Glutamatergic neuron (in vitro differentiated cells): ENCODE results near the gene CALB2. TPM values are rescaled to one million over a fixed set of nuclear protein-coding genes. Genes with fewer than 3 reads are reported as not detected.

Source experiments
- DNase-seq: peaks from one replicate; pipeline ENCODE4 v3.0.0; 2022
- H3K27ac Mint-ChIP-seq: one replicate; pipeline ENCODE4 v1.8.0; 2020; ENCODE audit warnings: mild to moderate bottlenecking, mixed read lengths, inconsistent platforms; ENCODE audit not compliant: unreplicated experiment
- H3K27me3 Mint-ChIP-seq: one replicate; pipeline ENCODE4 v1.8.0; 2020; ENCODE audit warnings: mild to moderate bottlenecking, moderate library complexity, mixed read lengths, inconsistent platforms; ENCODE audit not compliant: unreplicated experiment
- H3K36me3 Mint-ChIP-seq: one replicate; pipeline ENCODE4 v1.8.0; 2020; ENCODE audit warnings: mild to moderate bottlenecking, mixed read lengths, inconsistent platforms; ENCODE audit not compliant: unreplicated experiment
- H3K4me1 Mint-ChIP-seq: one replicate; pipeline ENCODE4 v1.8.0; 2020; ENCODE audit warnings: mild to moderate bottlenecking, low read depth, mixed read lengths, inconsistent platforms; ENCODE audit not compliant: unreplicated experiment
- H3K4me3 Mint-ChIP-seq: one replicate; pipeline ENCODE4 v1.8.0; 2020; ENCODE audit warnings: mild to moderate bottlenecking, mixed read lengths, inconsistent platforms; ENCODE audit not compliant: unreplicated experiment
- H3K9me3 Mint-ChIP-seq: one replicate; pipeline ENCODE4 v1.8.0; 2020; ENCODE audit warnings: mild to moderate bottlenecking, moderate library complexity, mixed read lengths, inconsistent platforms; ENCODE audit not compliant: unreplicated experiment
- CTCF ChIP-seq: fragments of 200-600 bp; sonication (generic); IDR thresholded peaks from one replicate; pipeline ENCODE4 v1.5.0; 2021; ENCODE audit not compliant: partially characterized antibody, unreplicated experiment
- total RNA-seq: library from RNA; stranded (reverse); fragmentation: NEBNext Ultra II Directional; extraction: Animal tissue kit (Norgen Biotek cat#: 25700); gene quantifications from one replicate; pipeline ENCODE4 v1.2.1, GENCODE V29; 2021; ENCODE audit not compliant: unreplicated experiment

CALB2 gene
- total RNA-seq, 1 donor from 2014 or later = 0.39 TPM

- Mint-ChIP-seq H3K4me3 (no peak overlapping the region), H3K36me3 (no peaks in the 10 kb centered on the region), H3K27me3 (peaks cover 4% of the 10 kb centered on the region), H3K27ac (no peak overlapping the region), H3K4me1 (no peaks in the 10 kb centered on the region), H3K9me3 (peaks cover 7% of the 10 kb centered on the region)
- no peak for TF ChIP-seq CTCF
- no peak for DNase-seq
Measured at GRCh38 chr16:71431991-71432390, 73.5 kb downstream of the CALB2 start.

- Mint-ChIP-seq H3K36me3 (no peaks in the 10 kb centered on the region), H3K9me3 (peaks cover 5% of the 10 kb centered on the region), H3K27ac (no peak overlapping the region), H3K27me3 (peaks cover 2% of the 10 kb centered on the region), H3K4me3 (no peak overlapping the region), H3K4me1 (no peaks in the 10 kb centered on the region)
- DNase-seq = no peak
- no peak for TF ChIP-seq CTCF
Measured at GRCh38 chr16:71432906-71433305, 74.4 kb downstream of the CALB2 start.

- no peak for TF ChIP-seq CTCF
- Mint-ChIP-seq H3K4me1 (no peaks in the 10 kb centered on the region), H3K9me3 (peaks cover 9% of the 10 kb centered on the region), H3K36me3 (no peaks in the 10 kb centered on the region), H3K4me3 (no peak overlapping the region), H3K27me3 (peaks cover 8% of the 10 kb centered on the region), H3K27ac (no peak overlapping the region)
- no peak for DNase-seq
Measured at GRCh38 chr16:71436473-71436872, 78.0 kb downstream of the CALB2 start.

- Mint-ChIP-seq H3K9me3 (peaks cover 11% of the 10 kb centered on the region), H3K4me1 (no peaks in the 10 kb centered on the region), H3K27ac (no peak overlapping the region), H3K4me3 (no peak overlapping the region), H3K36me3 (peaks cover 7% of the 10 kb centered on the region), H3K27me3 (peaks cover 12% of the 10 kb centered on the region)
- TF ChIP-seq CTCF = no peak
- no peak for DNase-seq
Measured at GRCh38 chr16:71439523-71439922, 81.0 kb downstream of the CALB2 start.

Other genes with a start within 250 kb of the CALB2 start
- 7.0 TPM for gene HYDIN, start 128.0 kb upstream of the CALB2 start, total RNA-seq
- 14.7 TPM for gene CMTR2, start 69.3 kb upstream of the CALB2 start, total RNA-seq
- gene TLE7, start 83.3 kb downstream of the CALB2 start, total RNA-seq = not detected
- 17.3 TPM for gene ZNF23, start 103.5 kb downstream of the CALB2 start, total RNA-seq
- 9.3 TPM for gene ZNF19, start 130.6 kb downstream of the CALB2 start, total RNA-seq
- not detected for gene CHST4, start 167.7 kb downstream of the CALB2 start, total RNA-seq
- not detected for gene TAT, start 218.4 kb downstream of the CALB2 start, total RNA-seq